Measurements from ENCODE around the gene PRELP. TPM values are rescaled to one million over a fixed set of nuclear protein-coding genes. Genes with fewer than 3 reads are reported as not detected.

Gene PRELP
- total RNA-seq, 2 experiments from 2014 or later, result not detected

DNA sequence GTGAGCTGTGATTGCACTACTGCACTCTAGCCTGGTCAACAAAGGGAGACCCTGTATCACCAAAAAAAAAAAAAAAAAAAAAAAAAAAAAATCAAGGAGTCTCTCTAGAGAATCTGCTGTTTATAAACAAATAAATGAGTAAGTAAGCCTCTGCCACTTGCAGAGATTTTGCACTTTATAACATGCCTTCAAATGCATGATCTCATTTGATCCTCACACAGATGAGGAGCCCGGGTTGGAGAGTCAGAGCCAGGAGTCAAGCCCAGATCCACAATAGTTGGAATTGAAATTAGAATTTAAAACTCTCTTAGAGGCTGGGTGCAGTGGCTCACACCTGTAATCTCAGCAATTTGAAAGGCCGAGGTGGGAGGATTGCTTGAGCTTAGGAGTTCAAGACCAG, 4.0 kb downstream of the PRELP start:
- Mint-ChIP-seq H3K4me1 (peaks cover 3% of the 10 kb centered on the region), H3K9me3 (ENCODE audit: low read depth) (no peaks in the 10 kb centered on the region), H3K4me3 (no peak overlapping the region), H3K27ac (no peak overlapping the region), H3K27me3 (peaks cover 6% of the 10 kb centered on the region), H3K36me3 (ENCODE audit: low read depth) (no peaks in the 10 kb centered on the region)
- no peak for ATAC-seq
- ChIA-PET CTCF (interaction anchor here (1.7 kb wide), 1 partner anchor 23 kb away, joined by 4 read pairs; no protein-coding TSS in a partner anchor), POLR2A (interaction anchor here (0.5 kb wide), 1 partner anchor 329 kb away, joined by 3 read pairs; no protein-coding TSS in a partner anchor)
- no peak for DNase-seq
- intact Hi-C loops (cut with DNase I, micrococcal nuclease), result no loop called here

DNA sequence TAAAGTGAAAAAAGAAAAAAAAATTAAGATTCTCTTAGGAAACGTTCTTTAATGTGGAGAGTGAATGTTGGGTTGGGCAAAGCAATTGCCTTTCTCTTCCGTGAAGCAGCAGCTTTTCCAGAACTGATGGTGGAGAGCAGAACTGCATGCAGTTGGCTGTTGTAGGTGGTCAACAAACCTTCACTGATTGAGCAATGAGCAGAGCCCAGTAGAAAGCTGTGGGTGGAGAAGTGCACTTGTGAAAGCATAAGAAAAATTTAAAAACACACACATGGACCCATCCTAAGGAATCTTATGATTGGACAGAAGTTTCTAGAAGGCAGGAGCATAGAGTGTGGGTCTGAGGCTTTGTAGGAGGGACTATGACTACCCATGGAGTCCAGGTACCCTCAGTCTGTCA, 4.5 kb downstream of the PRELP start:
- DNase-seq (no peak), ATAC-seq (no peak)
- Mint-ChIP-seq H3K9me3 (ENCODE audit: low read depth) (no peaks in the 10 kb centered on the region), H3K27ac (no peak overlapping the region), H3K4me1 (peaks cover 3% of the 10 kb centered on the region), H3K27me3 (peaks cover 6% of the 10 kb centered on the region), H3K4me3 (no peak overlapping the region), H3K36me3 (ENCODE audit: low read depth) (no peaks in the 10 kb centered on the region)
- POLR2A ChIA-PET, result interaction anchor here (0.6 kb wide), 1 partner anchor 173 kb away, joined by 4 read pairs; no protein-coding TSS in a partner anchor
- intact Hi-C loops (cut with DNase I, micrococcal nuclease), result no loop called here
- CTCF ChIA-PET, result interaction anchor here (0.8 to 1.7 kb wide), 4 partner anchors 23 to 207 kb away, joined by 3 to 5 read pairs (median 4); no protein-coding TSS in a partner anchor

DNA sequence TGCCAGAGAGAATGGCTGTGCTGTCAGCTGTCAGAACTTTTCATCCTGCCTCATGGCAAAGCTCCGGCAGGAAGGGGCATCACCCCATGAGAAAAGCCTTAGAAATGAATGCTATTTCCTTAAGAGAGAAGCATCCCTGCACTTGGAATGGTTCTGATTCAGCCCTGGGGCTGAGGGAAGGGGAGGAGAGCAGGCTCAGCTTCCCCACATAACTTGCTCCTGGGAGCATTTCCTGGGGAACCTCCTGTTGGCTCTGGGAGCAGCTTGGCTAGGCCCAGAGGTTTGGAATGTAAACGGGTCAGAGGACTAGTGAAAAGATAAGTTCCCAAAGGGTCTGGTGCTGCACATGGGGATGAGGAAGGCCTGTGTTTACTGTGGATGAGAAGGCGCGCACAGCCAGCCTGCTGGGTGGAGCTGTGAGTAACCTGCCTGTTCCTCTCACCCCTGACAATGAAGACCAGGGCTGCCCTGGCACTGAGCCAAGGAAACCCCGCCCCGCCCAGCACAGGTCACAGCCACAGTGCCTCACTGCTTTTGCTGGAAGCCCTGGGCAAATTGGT, 5.0 kb downstream of the PRELP start:
- ChIA-PET POLR2A (interaction anchor here (0.6 kb wide), 1 partner anchor 173 kb away, joined by 4 read pairs; no protein-coding TSS in a partner anchor), CTCF (interaction anchor here (0.5 to 1.8 kb wide), 6 partner anchors 8 to 208 kb away, joined by 3 to 5 read pairs (median 4); no protein-coding TSS in a partner anchor)
- H3K4me3 Mint-ChIP-seq, result no peak overlapping the region
- H3K36me3 Mint-ChIP-seq (ENCODE audit: low read depth), result no peaks in the 10 kb centered on the region
- peaks cover 6% of the 10 kb centered on the region for H3K27me3 Mint-ChIP-seq
- intact Hi-C loops (cut with DNase I, micrococcal nuclease), result no loop called here
- peak; percentile 67 for DNase-seq
- no peaks in the 10 kb centered on the region for H3K9me3 Mint-ChIP-seq (ENCODE audit: low read depth)
- peak; percentile 64 for ATAC-seq
- H3K27ac Mint-ChIP-seq, result no peak overlapping the region
- peaks cover 3% of the 10 kb centered on the region for H3K4me1 Mint-ChIP-seq

DNA sequence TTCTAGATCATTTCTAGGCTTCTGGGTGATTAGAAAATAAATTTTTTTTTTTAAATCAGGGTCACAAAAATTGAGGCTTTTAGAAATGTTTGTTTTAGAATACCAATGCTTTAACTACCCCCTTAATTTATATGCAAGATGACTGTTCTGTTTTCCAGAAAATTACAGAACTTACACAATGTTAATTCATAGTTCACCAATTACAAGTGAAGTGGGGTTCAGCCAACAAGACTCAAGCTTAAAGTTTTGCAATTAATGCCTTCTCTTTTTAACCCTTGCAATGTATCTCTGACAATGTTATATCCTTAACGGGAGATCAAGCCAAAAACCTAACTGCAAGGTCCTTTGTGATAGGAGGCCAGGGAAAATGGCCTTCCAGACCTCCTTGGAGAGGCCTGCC, 5.6 kb downstream of the PRELP start:
- ChIA-PET POLR2A (no interaction called here), CTCF (interaction anchor here (0.8 to 1.8 kb wide), 5 partner anchors 23 to 214 kb away, joined by 3 to 5 read pairs (median 3); no protein-coding TSS in a partner anchor)
- intact Hi-C loops (cut with DNase I, micrococcal nuclease), result no loop called here
- H3K36me3 Mint-ChIP-seq (ENCODE audit: low read depth), result no peaks in the 10 kb centered on the region
- no peak overlapping the region for H3K27ac Mint-ChIP-seq
- DNase-seq (no peak), ATAC-seq (no peak)
- peaks cover 3% of the 10 kb centered on the region for H3K4me1 Mint-ChIP-seq
- peaks cover 2% of the 10 kb centered on the region for H3K27me3 Mint-ChIP-seq
- no peak overlapping the region for H3K4me3 Mint-ChIP-seq
- no peaks in the 10 kb centered on the region for H3K9me3 Mint-ChIP-seq (ENCODE audit: low read depth)

DNA sequence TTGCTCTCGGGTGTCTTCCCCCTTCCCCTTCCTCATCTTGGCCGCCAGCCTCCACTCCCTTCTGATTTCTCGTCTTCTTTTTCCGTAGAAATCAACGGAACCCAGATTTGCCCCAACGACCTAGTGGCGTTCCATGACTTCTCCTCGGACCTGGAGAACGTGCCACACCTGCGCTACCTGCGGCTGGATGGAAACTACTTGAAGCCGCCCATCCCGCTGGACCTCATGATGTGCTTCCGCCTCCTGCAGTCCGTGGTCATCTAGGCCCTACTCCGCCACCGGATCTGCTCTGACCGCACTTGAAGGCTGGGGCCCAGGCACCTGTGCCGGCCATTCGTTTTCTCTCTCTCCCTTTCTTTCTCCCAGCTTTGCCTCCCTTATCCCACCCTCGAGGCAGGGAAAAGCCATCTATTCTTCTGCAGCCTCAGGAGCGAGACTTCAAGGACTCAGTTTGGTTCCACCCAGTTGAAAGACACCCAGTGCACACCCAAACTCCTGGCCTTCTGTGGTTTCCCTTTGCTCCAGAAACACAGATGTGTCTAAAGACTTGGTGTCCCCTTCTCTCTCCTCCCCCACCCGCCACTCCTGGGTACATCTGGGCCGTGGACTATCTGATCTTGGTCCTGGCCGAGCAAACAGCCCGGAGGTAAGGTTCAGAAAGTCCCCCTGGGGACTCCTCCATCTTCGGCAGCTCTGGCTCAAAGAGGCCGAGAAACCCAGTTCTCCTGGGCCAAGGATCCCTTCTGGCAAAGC, 11.2 kb downstream of the PRELP start:
- intact Hi-C loops (cut with DNase I, micrococcal nuclease), result loop anchor here (1.0 to 5.0 kb wide), 4 partner anchors 146 to 459 kb away; partner anchors contain the start of gene PPFIA4 (in 1 of the 2)
- H3K4me3 Mint-ChIP-seq, result peak overlapping the region; percentile 56
- ChIA-PET POLR2A (no interaction called here), CTCF (interaction anchor here (0.6 to 3.3 kb wide), 21 partner anchors 10 to 912 kb away, joined by 3 to 76 read pairs (median 4); no protein-coding TSS in a partner anchor)
- ATAC-seq, result no peak
- H3K4me1 Mint-ChIP-seq, result peaks cover 7% of the 10 kb centered on the region
- H3K27ac Mint-ChIP-seq, result no peak overlapping the region
- H3K27me3 Mint-ChIP-seq, result no peaks in the 10 kb centered on the region
- no peak for DNase-seq
- no peaks in the 10 kb centered on the region for H3K9me3 Mint-ChIP-seq (ENCODE audit: low read depth)
- H3K36me3 Mint-ChIP-seq (ENCODE audit: low read depth), result no peaks in the 10 kb centered on the region

DNA sequence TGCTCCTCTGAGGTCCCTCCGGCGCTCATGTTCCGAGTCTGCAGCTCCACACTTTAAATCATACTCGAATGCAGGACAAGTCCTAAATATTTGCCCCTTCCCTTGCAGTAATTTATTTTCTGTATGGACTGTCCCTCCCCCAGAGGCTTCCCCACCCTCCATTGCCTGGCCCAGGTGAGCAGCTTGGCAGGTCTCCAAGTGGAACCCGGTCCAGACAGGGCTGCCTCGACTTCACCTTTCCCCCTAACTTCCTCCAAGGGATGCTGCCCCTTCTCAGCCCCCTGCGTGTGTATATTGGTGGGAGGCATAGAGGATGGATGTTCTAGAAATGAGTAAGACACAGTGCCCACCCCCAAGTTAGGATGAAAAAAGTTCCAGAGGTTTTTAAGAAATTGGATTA, 12.9 kb downstream of the PRELP start:
- no peaks in the 10 kb centered on the region for H3K27me3 Mint-ChIP-seq
- H3K9me3 Mint-ChIP-seq (ENCODE audit: low read depth), result no peaks in the 10 kb centered on the region
- no peaks in the 10 kb centered on the region for H3K36me3 Mint-ChIP-seq (ENCODE audit: low read depth)
- DNase-seq, result no peak
- POLR2A ChIA-PET, result no interaction called here
- no peak overlapping the region for H3K27ac Mint-ChIP-seq
- ATAC-seq, result no peak
- CTCF ChIA-PET, result interaction anchor here (0.6 to 3.3 kb wide), 41 partner anchors 8 to 910 kb away, joined by 3 to 76 read pairs (median 4); no protein-coding TSS in a partner anchor
- H3K4me3 Mint-ChIP-seq, result no peak overlapping the region
- intact Hi-C loops (cut with DNase I, micrococcal nuclease), result loop anchor here in 1 of 2 experiments (5.0 kb wide), 1 partner anchor 461 kb away; the partner anchor contains the start of gene PPFIA4
- H3K4me1 Mint-ChIP-seq, result peaks cover 7% of the 10 kb centered on the region

DNA sequence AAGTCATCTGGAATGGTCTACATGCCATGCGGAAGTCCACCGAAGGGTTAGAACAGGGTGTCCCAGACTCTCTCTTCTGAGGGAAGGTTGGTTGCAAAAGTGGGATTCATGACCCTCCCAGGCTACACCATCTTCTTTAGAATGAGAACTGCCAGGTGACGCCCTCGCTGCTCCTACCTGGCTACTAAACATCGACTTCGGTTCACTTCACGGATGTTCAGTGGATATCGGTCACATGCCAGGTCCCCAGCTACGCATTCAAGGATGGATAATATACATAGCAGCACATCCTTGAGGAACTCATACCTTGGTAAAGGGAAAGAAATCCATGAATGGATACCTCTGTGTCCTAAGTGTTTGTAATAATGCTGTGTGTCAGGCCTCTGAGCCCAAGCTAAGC, 15.0 kb downstream of the PRELP start:
- Mint-ChIP-seq H3K4me3 (no peak overlapping the region), H3K27ac (no peak overlapping the region), H3K4me1 (peaks cover 7% of the 10 kb centered on the region), H3K27me3 (no peaks in the 10 kb centered on the region), H3K36me3 (ENCODE audit: low read depth) (no peaks in the 10 kb centered on the region), H3K9me3 (ENCODE audit: low read depth) (no peaks in the 10 kb centered on the region)
- POLR2A ChIA-PET, result no interaction called here
- CTCF ChIA-PET, result interaction anchor here (0.9 to 2.7 kb wide), 4 partner anchors 38 to 223 kb away, joined by 3 to 13 read pairs (median 3); no protein-coding TSS in a partner anchor
- intact Hi-C loops (cut with DNase I, micrococcal nuclease), result no loop called here
- ATAC-seq, result no peak
- no peak for DNase-seq

DNA sequence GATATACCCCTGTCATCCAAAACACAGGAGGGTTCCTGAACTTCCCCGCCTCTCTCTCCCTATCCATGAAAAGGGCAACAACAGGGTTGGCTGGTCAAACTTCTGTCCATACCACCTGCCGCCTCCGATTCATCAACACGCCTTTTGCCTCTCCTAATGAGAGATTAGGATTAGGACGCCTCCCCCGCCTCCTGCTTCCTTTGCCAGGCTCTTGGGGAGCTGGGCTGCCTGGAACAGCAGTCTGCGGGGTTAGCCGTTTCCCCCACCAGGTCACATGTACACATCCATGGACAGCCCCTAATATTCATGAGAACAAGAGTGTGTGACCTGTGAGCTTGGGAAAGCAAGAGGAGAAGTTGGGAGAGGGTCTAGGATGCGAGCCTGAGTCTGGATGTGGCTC, 16.1 kb downstream of the PRELP start:
- CTCF ChIA-PET, result interaction anchor here (2.7 kb wide), 1 partner anchor 224 kb away, joined by 13 read pairs; no protein-coding TSS in a partner anchor
- ATAC-seq (no peak), DNase-seq (no peak)
- no peaks in the 10 kb centered on the region for H3K9me3 Mint-ChIP-seq (ENCODE audit: low read depth)
- no peaks in the 10 kb centered on the region for H3K27me3 Mint-ChIP-seq
- intact Hi-C loops (cut with DNase I, micrococcal nuclease), result no loop called here
- no peak overlapping the region for H3K4me3 Mint-ChIP-seq
- H3K27ac Mint-ChIP-seq, result no peak overlapping the region
- POLR2A ChIA-PET, result interaction anchor here (1.1 kb wide), 1 partner anchor 202 kb away, joined by 3 read pairs; no protein-coding TSS in a partner anchor
- H3K36me3 Mint-ChIP-seq (ENCODE audit: low read depth), result no peaks in the 10 kb centered on the region
- H3K4me1 Mint-ChIP-seq, result peaks cover 7% of the 10 kb centered on the region

DNA sequence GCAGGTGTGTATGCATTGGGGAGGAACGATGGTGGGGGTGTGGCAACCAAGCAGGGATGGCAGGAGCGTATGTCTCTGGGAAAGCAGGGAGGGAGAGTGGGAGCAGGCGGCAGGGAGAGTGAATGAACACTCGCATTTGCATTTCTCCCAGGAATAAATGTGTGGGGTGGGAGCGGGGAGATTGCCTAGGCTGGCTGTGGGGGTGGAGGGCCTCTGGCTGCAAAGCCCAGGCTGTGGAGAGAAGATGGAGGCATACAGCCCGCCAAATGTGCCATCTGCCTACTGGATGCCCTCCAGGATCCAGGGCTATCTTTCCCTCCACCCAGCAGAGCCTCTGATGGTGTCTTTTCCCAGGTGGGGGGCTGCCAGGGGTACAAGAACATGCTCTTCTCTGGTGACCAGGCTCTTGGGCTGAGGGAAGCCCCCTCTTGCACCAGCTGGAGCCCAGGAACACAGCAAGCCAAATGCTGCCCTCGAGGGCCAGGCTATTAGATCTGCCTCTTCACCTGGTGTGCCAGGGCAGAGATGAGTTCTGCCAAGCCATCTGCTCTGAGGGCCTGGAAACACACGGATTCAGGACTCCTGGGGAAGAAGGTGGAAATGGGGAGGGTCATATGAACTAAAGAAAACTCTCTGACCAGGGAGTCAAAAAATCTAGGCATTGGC, 16.6 kb downstream of the PRELP start:
- POLR2A ChIA-PET, result interaction anchor here (1.1 kb wide), 1 partner anchor 203 kb away, joined by 3 read pairs; no protein-coding TSS in a partner anchor
- intact Hi-C loops (cut with DNase I, micrococcal nuclease), result no loop called here
- CTCF ChIA-PET, result no interaction called here
- ATAC-seq (no peak), DNase-seq (no peak)
- no peak overlapping the region for H3K27ac Mint-ChIP-seq
- no peaks in the 10 kb centered on the region for H3K36me3 Mint-ChIP-seq (ENCODE audit: low read depth)
- H3K9me3 Mint-ChIP-seq (ENCODE audit: low read depth), result no peaks in the 10 kb centered on the region
- H3K4me3 Mint-ChIP-seq, result no peak overlapping the region
- peaks cover 7% of the 10 kb centered on the region for H3K4me1 Mint-ChIP-seq
- H3K27me3 Mint-ChIP-seq, result no peaks in the 10 kb centered on the region

DNA sequence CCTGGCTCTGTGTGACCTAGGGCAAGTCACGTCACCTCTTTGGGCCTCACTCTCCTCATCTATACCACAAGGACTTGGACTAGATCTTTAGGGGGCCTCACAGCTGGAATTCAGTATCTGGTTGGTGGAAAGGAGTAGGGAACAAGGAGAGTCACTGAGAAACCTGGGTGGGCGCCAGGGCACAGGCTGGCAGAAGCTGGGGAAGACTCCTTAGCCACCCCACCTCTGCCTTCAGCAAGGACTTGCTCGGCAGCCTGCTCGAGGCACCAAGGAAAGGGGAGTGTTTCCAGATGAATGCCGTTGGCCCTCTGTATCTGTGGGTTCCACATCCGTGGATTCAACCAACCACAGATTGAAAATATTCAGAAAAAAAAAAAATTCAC, 17.1 kb downstream of the PRELP start:
- no peak for ATAC-seq
- intact Hi-C loops (cut with DNase I, micrococcal nuclease), result no loop called here
- Mint-ChIP-seq H3K4me3 (no peak overlapping the region), H3K36me3 (ENCODE audit: low read depth) (no peaks in the 10 kb centered on the region), H3K9me3 (ENCODE audit: low read depth) (no peaks in the 10 kb centered on the region), H3K4me1 (peaks cover 5% of the 10 kb centered on the region), H3K27me3 (no peaks in the 10 kb centered on the region), H3K27ac (no peak overlapping the region)
- POLR2A ChIA-PET, result no interaction called here
- no peak for DNase-seq
- CTCF ChIA-PET, result interaction anchor here (1.4 to 1.6 kb wide), 2 partner anchors 151 to 225 kb away, joined by 4 to 6 read pairs; no protein-coding TSS in a partner anchor

DNA sequence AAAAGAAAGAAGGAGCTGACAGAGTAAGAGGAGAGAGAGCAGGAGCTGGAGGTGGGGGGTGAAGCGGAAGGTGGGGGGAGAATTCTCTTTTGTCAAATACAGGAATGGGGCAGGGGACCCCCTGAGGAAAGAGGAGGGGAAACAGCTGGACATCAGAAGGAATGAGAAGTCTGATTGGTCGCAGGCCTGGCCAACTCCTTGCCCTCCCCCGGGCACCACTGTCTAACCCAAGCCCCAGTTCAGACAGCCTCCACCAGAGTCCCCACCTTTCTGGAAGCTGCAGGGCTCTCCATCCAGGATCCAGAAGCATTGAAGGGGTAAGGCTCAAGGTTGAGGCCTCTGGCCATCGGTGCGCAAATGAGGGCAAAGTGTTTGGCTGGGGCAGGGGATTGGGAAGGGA, 18.3 kb downstream of the PRELP start, which contains the start of gene OPTC:
TSS of gene OPTC (plus strand) at position 253 of the 400 bp plus-strand sequence. CDS start 1,853 bp downstream, outside the sequence.
- Mint-ChIP-seq H3K36me3 (ENCODE audit: low read depth) (no peaks in the 10 kb centered on the region), H3K27me3 (no peaks in the 10 kb centered on the region), H3K9me3 (ENCODE audit: low read depth) (no peaks in the 10 kb centered on the region), H3K27ac (no peak within 1 kb of the TSS), H3K4me3 (no peak within 1 kb of the TSS), H3K4me1 (peaks cover 2% of the 10 kb centered on the region)
- DNase-seq, result no peak
- intact Hi-C loops (cut with DNase I, micrococcal nuclease), result no loop called here
- ChIA-PET CTCF (interaction anchor here (1.2 to 1.6 kb wide), 5 partner anchors 152 to 242 kb away, joined by 3 to 8 read pairs (median 4); no protein-coding TSS in a partner anchor), POLR2A (no interaction called here)
- ATAC-seq, result no peak

Data from activated CD4-positive, alpha-beta T cell treated with anti-CD3 and anti-CD28 coated beads for 36 hours (primary cell).